NCI-H510A (cell line): ENCODE data around the gene SLC7A10.
"Not testable (repeated sequence)": the region's sequence is repeated elsewhere in the genome, so short reads cannot be mapped to it uniquely, and the experiment has no call there.

Experiments used
- DNase-seq: peaks from one replicate; lab custom pipeline; 2025; lab: John Stamatoyannopoulos, UW

The SLC7A10 gene

GRCh38 chr19:33201886-33202545, 23.6 kb downstream of the SLC7A10 start:
- DNase-seq = no peak

GRCh38 chr19:33201473-33201872, 24.2 kb downstream of the SLC7A10 start:
- no peak for DNase-seq

- no peak for DNase-seq
These were observed 26.0 kb downstream of the SLC7A10 start for GRCh38 chr19:33199441-33200265.

- no peak for DNase-seq
These were observed 27.5 kb downstream of the SLC7A10 start for GRCh38 chr19:33198169-33198568.

GRCh38 chr19:33197591-33198000, 28.1 kb downstream of the SLC7A10 start:
- no peak for DNase-seq

GRCh38 chr19:33196446-33197193, 29.0 kb downstream of the SLC7A10 start:
- DNase-seq = no peak

- no peak for DNase-seq
These were observed 29.9 kb downstream of the SLC7A10 start for GRCh38 chr19:33195645-33196347.

GRCh38 chr19:33194886-33195644, 30.6 kb downstream of the SLC7A10 start:
- DNase-seq = no peak

- peak; percentile 7 for DNase-seq
These were observed 31.1 kb downstream of the SLC7A10 start for GRCh38 chr19:33194532-33194885.

GRCh38 chr19:33193865-33194362, 31.7 kb downstream of the SLC7A10 start, which contains the start of gene LRP3:
LRP3 (plus strand) TSS chr19:33194330; CDS start chr19:33194786, 456 bp downstream.
- DNase-seq = peak; percentile 16

GRCh38 chr19:33193269-33193864, 32.3 kb downstream of the SLC7A10 start:
- no peak for DNase-seq

GRCh38 chr19:33192010-33192409, 33.6 kb downstream of the SLC7A10 start:
- DNase-seq = no peak

- no peak for DNase-seq
These were observed 34.1 kb downstream of the SLC7A10 start for GRCh38 chr19:33191501-33191900.

- DNase-seq = not testable (repeated sequence)
These were observed 34.6 kb downstream of the SLC7A10 start for GRCh38 chr19:33191092-33191491.

GRCh38 chr19:33189453-33189852, 36.2 kb downstream of the SLC7A10 start:
- DNase-seq = no peak

- DNase-seq = no peak
These were observed 38.5 kb downstream of the SLC7A10 start for GRCh38 chr19:33187183-33187540.

GRCh38 chr19:33186431-33187182, 39.0 kb downstream of the SLC7A10 start:
- DNase-seq = no peak

GRCh38 chr19:33177417-33177979, 48.2 kb downstream of the SLC7A10 start:
- DNase-seq = peak; percentile 31

- DNase-seq = peak; percentile 94
These were observed 48.8 kb downstream of the SLC7A10 start for GRCh38 chr19:33176670-33177416.
